GM20000 (cell line): ENCODE data around the gene ZSCAN20.
A peak's percentile ranks its signal among the peaks of the same experiment; 100 is the strongest.

Source experiments
- DNase-seq: peaks from one replicate; pipeline ENCODE4 v3.0.0; 2012; ENCODE audit warnings: low spot score
- TF ChIP-seq, protein P1 (sequence below): IDR thresholded peaks from 2 replicates; pipeline ENCODE4 v1.5.1; 2012; ENCODE audit warnings: mild to moderate bottlenecking, control low read depth; ENCODE audit errors: extremely low read depth, missing control alignments

The ZSCAN20 gene

DNA sequence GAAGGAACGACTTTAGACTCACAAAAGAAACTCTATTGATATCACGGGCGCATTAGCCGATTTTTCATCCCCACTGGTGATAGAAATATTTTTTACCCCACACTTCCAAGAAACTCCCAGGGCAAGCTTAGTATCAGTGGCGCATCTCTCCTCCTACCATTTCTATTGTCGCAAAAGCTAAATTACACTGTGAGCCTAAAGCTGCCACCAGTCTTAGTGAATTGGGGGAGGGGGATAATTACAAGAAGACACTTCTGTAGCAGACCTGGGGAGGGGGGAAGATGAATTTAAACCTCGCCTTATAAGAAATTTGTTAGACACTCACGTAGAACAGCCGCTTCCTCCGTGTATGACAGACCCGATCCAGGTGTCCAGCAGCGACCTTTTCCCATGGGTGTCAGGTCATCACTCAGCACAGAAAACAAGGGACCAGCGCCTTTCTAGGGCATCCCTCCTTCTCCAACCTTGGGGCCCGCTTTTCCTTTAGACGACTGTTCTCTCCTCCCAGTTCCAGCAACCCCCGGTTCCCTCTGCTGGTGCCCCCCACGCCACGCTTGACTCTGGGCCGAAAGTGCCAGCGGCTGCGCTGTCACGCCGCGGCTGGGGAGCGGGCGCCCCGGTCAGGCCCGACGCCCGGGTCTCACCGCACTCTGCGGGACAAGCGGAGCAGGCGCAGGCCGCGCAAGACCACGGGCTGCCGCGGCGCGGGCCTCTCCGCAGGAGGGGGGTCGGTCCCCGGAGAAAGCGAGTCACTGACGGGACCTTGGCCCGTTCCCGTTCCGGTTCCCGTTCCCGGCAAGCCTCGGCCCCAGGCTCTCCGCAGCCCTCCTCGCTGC lies 42.4 kb upstream of the ZSCAN20 start:
- DNase-seq = peak; percentile 19
- TF ChIP-seq, protein P1, sequence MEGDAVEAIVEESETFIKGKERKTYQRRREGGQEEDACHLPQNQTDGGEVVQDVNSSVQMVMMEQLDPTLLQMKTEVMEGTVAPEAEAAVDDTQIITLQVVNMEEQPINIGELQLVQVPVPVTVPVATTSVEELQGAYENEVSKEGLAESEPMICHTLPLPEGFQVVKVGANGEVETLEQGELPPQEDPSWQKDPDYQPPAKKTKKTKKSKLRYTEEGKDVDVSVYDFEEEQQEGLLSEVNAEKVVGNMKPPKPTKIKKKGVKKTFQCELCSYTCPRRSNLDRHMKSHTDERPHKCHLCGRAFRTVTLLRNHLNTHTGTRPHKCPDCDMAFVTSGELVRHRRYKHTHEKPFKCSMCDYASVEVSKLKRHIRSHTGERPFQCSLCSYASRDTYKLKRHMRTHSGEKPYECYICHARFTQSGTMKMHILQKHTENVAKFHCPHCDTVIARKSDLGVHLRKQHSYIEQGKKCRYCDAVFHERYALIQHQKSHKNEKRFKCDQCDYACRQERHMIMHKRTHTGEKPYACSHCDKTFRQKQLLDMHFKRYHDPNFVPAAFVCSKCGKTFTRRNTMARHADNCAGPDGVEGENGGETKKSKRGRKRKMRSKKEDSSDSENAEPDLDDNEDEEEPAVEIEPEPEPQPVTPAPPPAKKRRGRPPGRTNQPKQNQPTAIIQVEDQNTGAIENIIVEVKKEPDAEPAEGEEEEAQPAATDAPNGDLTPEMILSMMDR = no peak

- TF ChIP-seq, protein P1 = no peak
- peak; percentile 95 for DNase-seq
Measured at GRCh38 chr1:33430692-33431593, 41.5 kb upstream of the ZSCAN20 start, which contains the start of gene PHC2. PHC2 (minus strand) TSS chr1:33431095; CDS start chr1:33375539, 55,556 bp downstream.

DNA sequence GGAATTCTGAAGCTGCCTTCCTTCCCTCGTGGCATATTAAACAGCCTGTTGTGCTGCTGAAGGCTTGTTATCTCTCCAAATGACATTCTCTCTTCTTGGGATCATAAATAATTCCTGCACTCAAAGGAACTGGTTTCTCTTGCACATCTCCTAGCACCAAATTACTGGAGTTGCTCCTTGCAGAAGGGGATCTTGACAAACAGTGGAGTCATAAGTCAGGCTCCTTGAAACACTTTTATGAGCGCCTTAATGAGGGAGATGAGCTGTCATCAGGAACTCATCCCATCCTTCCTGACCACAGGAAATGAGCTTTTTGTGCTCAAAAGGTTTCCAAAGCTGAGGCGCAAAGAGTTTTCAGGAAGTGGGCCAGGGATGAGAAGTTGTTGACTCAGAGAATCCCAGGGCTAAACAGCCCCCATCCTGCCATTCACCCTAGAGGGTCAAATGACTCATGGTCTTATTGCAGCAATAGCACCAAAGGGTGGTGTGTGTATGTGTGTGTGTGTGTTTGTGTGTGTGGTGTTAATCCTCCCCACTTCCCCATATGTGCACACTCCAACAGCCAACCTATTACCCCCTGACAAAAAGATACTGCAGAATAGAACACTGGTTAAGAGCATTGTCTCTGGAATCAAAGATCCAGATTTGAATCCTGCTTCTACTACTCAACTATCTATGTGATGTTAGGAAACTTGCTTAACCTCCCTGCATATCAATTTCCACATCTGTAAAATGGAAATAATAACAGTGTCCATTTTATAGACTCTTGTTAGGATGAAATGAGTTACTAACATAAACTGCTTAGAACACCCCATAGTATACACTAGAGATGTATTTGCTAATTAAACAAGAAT lies 38.7 kb upstream of the ZSCAN20 start:
- DNase-seq = no peak
- TF ChIP-seq, protein P1 = no peak

GRCh38 chr1:33434363-33434750 lies 38.1 kb upstream of the ZSCAN20 start:
- DNase-seq = no peak
- TF ChIP-seq, protein P1 = no peak

GRCh38 chr1:33435096-33435820 lies 37.2 kb upstream of the ZSCAN20 start:
- DNase-seq = no peak
- TF ChIP-seq, protein P1 = no peak

DNA sequence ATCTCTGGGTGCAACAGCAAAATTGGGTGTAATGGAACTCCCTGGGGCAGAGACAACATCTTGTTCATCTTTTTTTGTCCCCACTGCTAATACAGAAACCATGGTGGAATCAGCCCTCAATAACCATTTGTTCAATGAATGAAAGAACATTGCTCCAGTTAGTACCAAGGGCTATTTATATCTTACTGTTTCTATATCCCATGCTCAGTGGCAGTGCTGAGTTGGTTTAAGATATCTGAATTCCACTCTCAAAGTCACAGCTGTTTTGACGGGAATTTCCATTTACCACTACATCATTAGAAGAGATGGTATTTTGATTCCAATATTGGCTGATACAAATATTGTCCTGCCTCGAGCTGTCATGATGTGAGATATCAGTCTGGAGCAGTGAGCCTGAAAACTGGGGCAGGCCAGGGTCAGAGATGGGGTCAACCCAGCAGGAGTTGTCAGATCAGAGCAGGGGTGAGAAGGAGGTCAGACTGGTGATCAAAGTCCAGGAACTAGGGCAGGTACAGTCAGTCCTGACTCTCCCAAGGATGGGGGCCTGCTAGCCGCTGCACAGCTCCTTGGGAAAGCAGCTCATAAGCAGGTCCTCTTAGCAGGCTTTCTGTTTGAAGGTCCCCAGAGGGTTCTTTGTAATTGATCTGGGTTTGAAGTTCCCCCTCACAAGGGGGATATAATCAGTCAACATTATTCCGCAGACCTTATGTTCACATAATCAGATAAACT lies 35.7 kb upstream of the ZSCAN20 start:
- TF ChIP-seq, protein P1 = no peak
- DNase-seq = no peak
